Lower lobe of right lung (tissue), 2 donors: ENCODE measurements around the gene MTX3. TPM values are rescaled to one million over a fixed set of nuclear protein-coding genes. Genes with fewer than 3 reads are reported as not detected.

Experiments
- ATAC-seq, 2 donors: fragments of 200-7000 bp; cut with Tn5 transposase; one replicate each; pipeline ENCODE4 v1.9.1; 2020 to 2022; ENCODE audit warnings: mild to moderate bottlenecking in 2 of 2, moderate library complexity in 2 of 2
- DNase-seq: peaks from one replicate; pipeline ENCODE4 v3.0.0-alpha.2; 2020
- H3K27ac ChIP-seq: fragments of 200-600 bp; one replicate; pipeline ENCODE4 v1.8.0; 2022
- H3K27me3 ChIP-seq: fragments of 200-600 bp; one replicate; pipeline ENCODE4 v1.8.0; 2022; ENCODE audit warnings: low read depth
- H3K36me3 ChIP-seq: fragments of 200-600 bp; one replicate; pipeline ENCODE4 v1.8.0; 2022; ENCODE audit warnings: mild to moderate bottlenecking
- H3K4me1 ChIP-seq: fragments of 200-600 bp; one replicate; pipeline ENCODE4 v1.8.0; 2022
- H3K4me3 ChIP-seq: fragments of 200-600 bp; one replicate; pipeline ENCODE4 v1.8.0; 2022; ENCODE audit warnings: mild to moderate bottlenecking
- H3K9me3 ChIP-seq: fragments of 200-600 bp; one replicate; pipeline ENCODE4 v1.8.0; 2022
- CTCF ChIP-seq: fragments of 200-600 bp; IDR thresholded peaks from one replicate; pipeline ENCODE4 v1.8.0; 2022; ENCODE audit warnings: antibody characterized with exemption, mild to moderate bottlenecking
- intact Hi-C: fragments of 100-400 bp; cut with DNase I; formaldehyde crosslinking; loops from one replicate; pipeline ENCODE4 v1.11.0; 2022
- total RNA-seq: library from RNA; stranded (reverse); fragmentation: NEBNext Ultra II Directional; extraction: Animal tissue kit (Norgen Biotek cat#: 25700); gene quantifications from one replicate; pipeline ENCODE4 v1.2.1, GENCODE V29; 2021
- donor health status: DM: no; HTN: yes; CAD: no; lungs with severe emphysema.

MTX3 gene
- total RNA-seq, 1 donor from 2014 or later: 13.5 TPM

GRCh38 chr5:80034962-80035821 is 44.1 kb upstream of the MTX3 start, which contains the start of gene THBS4:
Gene THBS4, plus strand, starts transcription at chr5:80035348. Its CDS starts 190 bp downstream, at chr5:80035538.
- ATAC-seq: peak in 1 of 2 donors; percentile 21
- intact Hi-C loops: no loop called here
- no peak within 1 kb of the TSS for H3K4me3 ChIP-seq
- no peak for DNase-seq
- no peaks in the 10 kb centered on the region for H3K9me3 ChIP-seq
- no peaks in the 10 kb centered on the region for H3K4me1 ChIP-seq
- no peak within 1 kb of the TSS for H3K27ac ChIP-seq
- TF ChIP-seq CTCF: no peak
- H3K36me3 ChIP-seq: no peaks in the 10 kb centered on the region
- peaks cover 41% of the 10 kb centered on the region for H3K27me3 ChIP-seq

- H3K36me3 ChIP-seq: no peaks in the 10 kb centered on the region
- intact Hi-C loops: no loop called here
- no peak overlapping the region for H3K27ac ChIP-seq
- H3K9me3 ChIP-seq: no peaks in the 10 kb centered on the region
- H3K27me3 ChIP-seq: peaks cover 39% of the 10 kb centered on the region
- TF ChIP-seq CTCF: no peak
- H3K4me3 ChIP-seq: no peak overlapping the region
- ATAC-seq: no peak
- no peaks in the 10 kb centered on the region for H3K4me1 ChIP-seq
- DNase-seq: no peak
Measured at GRCh38 chr5:80034559-80034958, 43.5 kb upstream of the MTX3 start.

DNA sequence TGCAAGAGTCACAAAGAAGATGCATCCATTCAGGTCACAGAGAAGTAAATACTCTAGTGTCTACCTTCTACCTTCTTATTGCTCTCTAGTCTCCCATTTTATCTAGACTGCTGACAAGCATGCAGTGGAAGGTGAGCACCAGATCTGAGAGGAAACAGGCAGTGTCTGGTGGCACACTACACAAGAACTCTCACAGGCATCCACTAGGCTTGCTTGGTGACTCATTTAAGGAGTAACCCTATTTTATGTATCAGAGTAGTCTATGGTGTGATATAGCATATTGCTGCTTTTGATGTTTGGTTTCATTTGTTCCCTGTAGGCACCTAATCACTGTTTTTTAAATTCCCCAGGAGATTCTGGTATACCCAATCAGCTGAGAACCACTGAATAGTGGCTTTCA is 42.5 kb upstream of the MTX3 start:
- no peaks in the 10 kb centered on the region for H3K9me3 ChIP-seq
- H3K27me3 ChIP-seq: peaks cover 39% of the 10 kb centered on the region
- H3K36me3 ChIP-seq: no peaks in the 10 kb centered on the region
- no peak for DNase-seq
- intact Hi-C loops: no loop called here
- no peak for ATAC-seq
- H3K4me3 ChIP-seq: no peak overlapping the region
- no peaks in the 10 kb centered on the region for H3K4me1 ChIP-seq
- H3K27ac ChIP-seq: no peak overlapping the region
- no peak for TF ChIP-seq CTCF

GRCh38 chr5:80031109-80031508 is 40.0 kb upstream of the MTX3 start:
- H3K27ac ChIP-seq: no peak overlapping the region
- H3K4me3 ChIP-seq: no peak overlapping the region
- no peak for TF ChIP-seq CTCF
- no peaks in the 10 kb centered on the region for H3K9me3 ChIP-seq
- no peak for DNase-seq
- H3K36me3 ChIP-seq: no peaks in the 10 kb centered on the region
- no peak for ATAC-seq
- intact Hi-C loops: no loop called here
- H3K4me1 ChIP-seq: no peaks in the 10 kb centered on the region
- H3K27me3 ChIP-seq: peaks cover 30% of the 10 kb centered on the region

DNA sequence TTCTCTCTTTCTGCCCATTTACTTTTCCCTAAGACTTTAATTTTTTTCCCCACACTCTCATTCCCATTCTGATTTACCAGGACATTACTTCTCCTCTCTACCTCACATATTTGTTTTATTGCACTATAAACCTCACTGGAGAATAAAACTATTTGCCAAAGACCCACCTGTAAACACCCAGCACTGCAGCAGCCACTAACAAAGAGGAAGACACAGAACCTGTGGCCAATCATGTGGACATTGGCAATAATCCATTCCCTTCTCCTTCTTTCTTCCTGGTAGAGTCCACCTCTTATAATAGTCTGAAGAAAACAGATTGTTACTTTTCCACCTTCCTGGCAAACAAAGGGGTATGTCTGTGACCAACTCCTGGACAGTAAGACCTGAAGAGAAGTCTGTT is 35.8 kb upstream of the MTX3 start:
- ATAC-seq (no peak), DNase-seq (no peak)
- Histone ChIP-seq H3K36me3 (no peaks in the 10 kb centered on the region), H3K27ac (no peak overlapping the region), H3K4me1 (no peaks in the 10 kb centered on the region), H3K9me3 (no peaks in the 10 kb centered on the region), H3K4me3 (no peak overlapping the region), H3K27me3 (no peaks in the 10 kb centered on the region)
- TF ChIP-seq CTCF: no peak
- intact Hi-C loops: no loop called here
